ENCODE results near the gene INO80B.

The INO80B gene

GRCh38 chr2:74503506-74504475 is 48.9 kb downstream of the INO80B start:
- no peak for DNase-seq

- DNase-seq = no peak
These were observed 49.7 kb downstream of the INO80B start for GRCh38 chr2:74504591-74504990.

GRCh38 chr2:74505448-74506246 is 50.8 kb downstream of the INO80B start:
- no peak for DNase-seq

- peak; percentile 99 for DNase-seq
These were observed 52.4 kb downstream of the INO80B start, which contains the start of gene PCGF1 for GRCh38 chr2:74507145-74507925. PCGF1 (minus strand) TSS chr2:74507695; CDS start chr2:74507668, 27 bp downstream.

Measured in suppressor macrophage treated with lipopolysaccharide for 4 hours (primary cell).